GM12878 (cell line): ENCODE data around the gene LCA5. TPM values are rescaled to one million over a fixed set of nuclear protein-coding genes. Genes with fewer than 3 reads are reported as not detected.

Source experiments
- BRCA1 ChIP-seq: IDR thresholded peaks from 2 replicates; pipeline ENCODE4 v1.6.1; 2011; ENCODE audit warnings: low read depth, low read length, improper control_type of control experiment
- IKZF1 ChIP-seq: fragments of 450-650 bp; conservative IDR thresholded peaks from 2 replicates; pipeline ENCODE4 v1.6.1; 2017; ENCODE audit warnings: antibody characterized with exemption, mild to moderate bottlenecking
- IRF4 ChIP-seq: IDR thresholded peaks from 2 replicates; pipeline ENCODE4 v1.6.1; 2011; ENCODE audit warnings: low read depth, low read length
- MTA2 ChIP-seq: fragments of 450-650 bp; IDR thresholded peaks from 2 replicates; pipeline ENCODE4 v1.6.1; 2016; ENCODE audit warnings: low read depth, mild to moderate bottlenecking, moderate library complexity
- NBN ChIP-seq: fragments of 450-650 bp; IDR thresholded peaks from 2 replicates; pipeline ENCODE4 v1.6.1; 2016
- PBX3 ChIP-seq: IDR thresholded peaks from 2 replicates; pipeline ENCODE4 v1.6.1; 2011; ENCODE audit warnings: mild to moderate bottlenecking, low read depth, low read length, moderate library complexity; ENCODE audit not compliant: insufficient replicate concordance
- POU2F2 ChIP-seq: IDR thresholded peaks from 3 replicates; pipeline ENCODE4 v1.6.1; 2011; ENCODE audit warnings: low read depth, mild to moderate bottlenecking, low read length, borderline replicate concordance
- SIN3A ChIP-seq: IDR thresholded peaks from 2 replicates; pipeline ENCODE4 v1.6.1; 2012; ENCODE audit warnings: low read depth, low read length, improper control_type of control experiment
- polyA plus RNA-seq, 11 experiments: library from polyadenylated mRNA; depleted of rRNA in 4 of 11; unstranded in 6 of 11; stranded (reverse) in 5 of 11; fragments of >200 nt; fragmentation: Nextera tagmentation in 4 of 11; fragmentation: Illumina TruSeq in 1 of 11; extraction: Ambion mirVana in 4 of 11; extraction: Trizol in 1 of 11; gene quantifications; 1 replicate in 1 of 11; 2 replicates in 10 of 11; pipeline versions ENCODE4 v1.2.1 to v1.2.3, GENCODE V29; 2011 to 2016; ENCODE audit warnings: inconsistent platforms in 2 of 11, missing spikeins in 2 of 11, low read depth in 1 of 11
- total RNA-seq, 4 experiments: library from RNA; depleted of rRNA in 3 of 4; stranded (reverse); fragments of >200 nt in 3 of 4; fragmentation: Illumina TruSeq in 1 of 4; extraction: Trizol in 1 of 4; gene quantifications; 2 replicates each; pipeline versions ENCODE4 v1.2.1 to v1.2.3, GENCODE V29; 2013 to 2021
- TF ChIP-seq, protein P1 (sequence below): IDR thresholded peaks from 2 replicates; pipeline ENCODE4 v1.6.1; 2012; ENCODE audit warnings: mild to moderate bottlenecking, low read depth, low read length
- TF ChIP-seq, protein P2 (sequence below): IDR thresholded peaks from 2 replicates; pipeline ENCODE4 v1.6.1; 2012; ENCODE audit warnings: low read depth, low read length, improper control_type of control experiment

Gene LCA5
- total and polyA plus RNA-seq, 10 of the 15 experiments (the other 5 are each of a cell fraction or from before 2014, with no cell fraction given) = 0.13 to 0.45 (median 0.27) TPM

DNA sequence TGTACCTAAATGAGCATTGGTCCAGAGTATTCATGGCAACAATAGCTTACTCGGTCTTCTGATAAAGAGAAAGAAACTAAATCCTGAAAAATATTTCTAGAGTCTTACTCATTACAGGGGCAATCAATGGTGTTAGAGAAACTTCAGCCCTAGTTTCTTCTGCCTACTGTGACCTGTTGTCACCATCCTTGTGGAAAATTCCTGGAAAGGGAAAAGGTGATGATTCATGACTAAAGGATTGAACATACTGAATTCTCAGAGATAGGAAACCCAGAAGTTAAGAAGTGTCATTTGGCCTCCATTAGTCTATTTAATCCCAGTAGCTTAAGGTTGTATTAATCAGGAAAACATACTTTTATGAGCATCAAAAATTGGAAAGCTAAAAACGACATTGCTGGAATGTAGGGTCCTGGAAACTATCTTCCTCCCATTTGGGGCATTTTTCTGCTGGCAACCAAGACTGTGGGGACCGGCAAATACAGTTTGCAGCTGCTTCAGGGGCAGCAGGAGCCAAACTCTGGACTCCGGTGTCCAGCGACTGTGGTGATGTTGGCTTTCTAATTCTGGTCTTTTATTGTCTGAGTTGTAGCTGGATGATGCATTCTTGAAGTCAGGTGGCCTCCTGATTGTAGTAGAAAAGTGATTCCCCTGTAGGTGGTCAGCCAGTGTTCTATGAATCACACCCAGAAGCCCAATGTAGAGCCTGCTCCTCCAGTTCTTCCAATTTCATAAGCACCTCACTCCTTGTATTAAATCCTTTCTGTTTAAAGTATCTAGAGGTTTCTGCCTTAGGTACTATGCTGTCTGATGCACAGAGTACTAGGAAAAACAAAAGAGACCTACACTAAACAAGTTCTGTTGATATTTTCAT lies 67.6 kb downstream of the LCA5 start (continued):
- TF ChIP-seq PBX3 = no peak
- TF ChIP-seq POU2F2 = no peak
- TF ChIP-seq IRF4 = no peak
- TF ChIP-seq IKZF1 = no peak
- TF ChIP-seq NBN = no peak
- TF ChIP-seq SIN3A = no peak
- TF ChIP-seq, protein P1, sequence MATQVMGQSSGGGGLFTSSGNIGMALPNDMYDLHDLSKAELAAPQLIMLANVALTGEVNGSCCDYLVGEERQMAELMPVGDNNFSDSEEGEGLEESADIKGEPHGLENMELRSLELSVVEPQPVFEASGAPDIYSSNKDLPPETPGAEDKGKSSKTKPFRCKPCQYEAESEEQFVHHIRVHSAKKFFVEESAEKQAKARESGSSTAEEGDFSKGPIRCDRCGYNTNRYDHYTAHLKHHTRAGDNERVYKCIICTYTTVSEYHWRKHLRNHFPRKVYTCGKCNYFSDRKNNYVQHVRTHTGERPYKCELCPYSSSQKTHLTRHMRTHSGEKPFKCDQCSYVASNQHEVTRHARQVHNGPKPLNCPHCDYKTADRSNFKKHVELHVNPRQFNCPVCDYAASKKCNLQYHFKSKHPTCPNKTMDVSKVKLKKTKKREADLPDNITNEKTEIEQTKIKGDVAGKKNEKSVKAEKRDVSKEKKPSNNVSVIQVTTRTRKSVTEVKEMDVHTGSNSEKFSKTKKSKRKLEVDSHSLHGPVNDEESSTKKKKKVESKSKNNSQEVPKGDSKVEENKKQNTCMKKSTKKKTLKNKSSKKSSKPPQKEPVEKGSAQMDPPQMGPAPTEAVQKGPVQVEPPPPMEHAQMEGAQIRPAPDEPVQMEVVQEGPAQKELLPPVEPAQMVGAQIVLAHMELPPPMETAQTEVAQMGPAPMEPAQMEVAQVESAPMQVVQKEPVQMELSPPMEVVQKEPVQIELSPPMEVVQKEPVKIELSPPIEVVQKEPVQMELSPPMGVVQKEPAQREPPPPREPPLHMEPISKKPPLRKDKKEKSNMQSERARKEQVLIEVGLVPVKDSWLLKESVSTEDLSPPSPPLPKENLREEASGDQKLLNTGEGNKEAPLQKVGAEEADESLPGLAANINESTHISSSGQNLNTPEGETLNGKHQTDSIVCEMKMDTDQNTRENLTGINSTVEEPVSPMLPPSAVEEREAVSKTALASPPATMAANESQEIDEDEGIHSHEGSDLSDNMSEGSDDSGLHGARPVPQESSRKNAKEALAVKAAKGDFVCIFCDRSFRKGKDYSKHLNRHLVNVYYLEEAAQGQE = no peak
- TF ChIP-seq, protein P2, sequence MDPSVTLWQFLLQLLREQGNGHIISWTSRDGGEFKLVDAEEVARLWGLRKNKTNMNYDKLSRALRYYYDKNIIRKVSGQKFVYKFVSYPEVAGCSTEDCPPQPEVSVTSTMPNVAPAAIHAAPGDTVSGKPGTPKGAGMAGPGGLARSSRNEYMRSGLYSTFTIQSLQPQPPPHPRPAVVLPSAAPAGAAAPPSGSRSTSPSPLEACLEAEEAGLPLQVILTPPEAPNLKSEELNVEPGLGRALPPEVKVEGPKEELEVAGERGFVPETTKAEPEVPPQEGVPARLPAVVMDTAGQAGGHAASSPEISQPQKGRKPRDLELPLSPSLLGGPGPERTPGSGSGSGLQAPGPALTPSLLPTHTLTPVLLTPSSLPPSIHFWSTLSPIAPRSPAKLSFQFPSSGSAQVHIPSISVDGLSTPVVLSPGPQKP = no peak
- no peak for TF ChIP-seq BRCA1
- no peak for TF ChIP-seq MTA2
